GM21526 (cell line): ENCODE results near the gene MYBBP1A.

Experiments
- ATAC-seq: cut with Tn5 transposase; IDR thresholded peaks from one replicate; pipeline ENCODE4 v1.9.1; 2021; ENCODE audit warnings: moderate library complexity; ENCODE audit not compliant: unreplicated experiment, low FRiP score

MYBBP1A gene

DNA sequence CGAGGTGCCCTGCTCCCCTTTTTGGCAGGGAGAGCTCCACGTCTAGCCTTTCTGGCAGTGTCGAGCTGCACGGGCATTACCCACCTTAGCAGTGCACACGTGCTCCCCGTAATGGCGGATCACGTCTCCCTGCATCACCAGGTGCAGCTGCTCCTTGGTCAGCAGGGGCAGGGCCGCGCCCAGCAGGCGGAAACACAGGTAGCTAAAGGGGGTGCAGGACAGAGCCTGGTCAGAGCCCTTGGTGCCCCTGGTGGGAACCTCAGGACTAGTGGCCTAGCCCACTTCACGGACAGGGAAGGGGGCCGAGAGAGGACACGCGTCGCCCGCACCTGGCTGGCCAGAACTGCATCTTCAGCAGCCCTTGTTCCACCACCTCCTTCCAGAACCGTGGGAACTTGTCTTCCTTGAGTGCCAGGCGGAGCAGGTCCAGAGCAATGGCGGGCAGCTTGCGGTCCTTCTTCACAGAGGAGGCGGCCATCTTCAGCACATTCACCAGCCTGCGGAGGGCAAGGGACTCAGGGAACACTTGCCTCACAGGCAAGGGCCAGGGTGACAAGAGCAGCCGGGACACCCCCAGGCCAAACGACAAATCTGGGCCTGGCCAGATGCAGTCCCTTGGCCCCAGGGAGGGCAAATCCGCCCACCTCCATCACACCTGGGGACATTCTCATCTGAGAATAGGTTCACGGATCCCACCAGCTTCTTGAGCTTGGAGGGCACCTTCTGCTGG is 3.2 kb downstream of the MYBBP1A start:
- ATAC-seq = no peak

DNA sequence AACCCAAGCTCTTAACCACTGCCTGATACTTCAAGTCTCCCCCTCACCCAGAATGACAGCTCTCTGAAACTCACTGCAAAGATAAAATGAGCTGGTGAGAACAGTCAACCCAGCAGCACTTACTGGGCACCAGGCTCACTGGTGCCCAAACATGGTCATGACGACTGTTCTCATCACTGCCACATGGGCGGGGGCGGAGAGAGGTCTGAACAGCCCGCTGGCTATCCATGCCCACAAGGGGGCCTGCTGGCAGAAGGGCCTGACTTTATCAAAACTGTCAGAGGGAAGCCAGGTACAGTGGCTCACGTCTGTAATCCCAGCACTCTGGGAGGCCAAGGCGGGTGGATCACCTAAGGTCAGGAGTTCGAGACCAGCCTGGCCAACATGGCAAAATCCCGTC is 4.0 kb downstream of the MYBBP1A start:
- no peak for ATAC-seq

DNA sequence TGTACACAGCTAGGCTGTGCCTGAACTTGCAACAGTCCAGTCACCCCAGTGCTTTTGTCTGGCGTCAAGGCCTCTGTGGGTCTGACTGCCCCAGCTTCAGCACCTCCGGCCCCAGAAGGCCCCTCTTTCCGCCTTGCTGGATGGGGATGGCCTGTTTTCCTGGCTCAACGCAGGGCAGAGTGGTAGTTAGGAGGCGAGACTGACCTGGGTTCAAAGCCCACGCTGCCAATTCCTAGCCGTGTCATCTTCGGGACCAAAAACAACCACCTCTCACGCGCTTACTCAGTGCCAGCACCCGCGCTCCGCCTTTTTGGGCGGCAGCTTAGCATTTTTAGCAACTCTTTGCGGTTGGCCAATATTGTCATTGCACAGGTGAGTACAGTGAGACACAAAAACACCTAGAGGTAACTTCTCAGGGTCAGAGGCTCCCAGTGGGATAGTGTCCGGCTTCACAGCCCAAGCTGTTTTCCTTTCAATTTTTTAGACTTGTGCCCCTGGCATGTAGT is 4.6 kb downstream of the MYBBP1A start:
- ATAC-seq = no peak

DNA sequence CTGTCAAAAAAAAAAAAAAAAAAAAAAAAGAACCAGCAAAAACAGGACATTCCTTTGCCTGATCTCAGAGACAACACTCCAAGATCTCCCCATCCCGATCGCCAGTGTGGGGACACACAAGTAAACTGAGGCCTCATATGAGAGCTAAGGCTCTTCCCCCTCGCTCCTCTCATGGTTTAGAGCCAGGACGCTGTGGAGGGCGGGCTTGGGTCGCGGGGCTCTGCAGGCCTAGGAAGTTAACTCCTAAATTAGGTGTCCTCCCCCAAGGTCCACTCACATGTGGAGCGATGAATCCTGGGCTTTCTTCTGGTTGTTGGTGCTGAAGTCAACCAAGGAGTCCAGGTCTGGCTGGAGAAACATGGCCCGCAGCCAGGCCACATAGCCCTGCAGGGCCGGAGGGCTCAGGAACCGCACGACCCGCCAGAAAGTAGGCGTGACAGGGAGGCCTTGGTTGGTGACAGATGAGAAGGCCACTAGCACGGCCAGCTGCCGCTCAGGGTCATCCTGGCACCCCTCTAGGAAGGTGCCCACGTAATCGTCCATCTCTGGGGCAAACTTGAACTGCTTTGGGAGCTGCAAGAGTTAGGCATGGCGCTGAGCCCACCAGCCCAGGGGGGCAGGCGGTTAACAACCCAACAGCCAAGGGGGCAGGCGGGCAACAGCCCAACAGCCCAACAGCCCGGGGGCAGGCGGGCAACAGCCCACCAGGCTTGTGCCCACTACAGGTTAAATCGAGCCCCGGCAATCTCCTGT is 5.2 kb downstream of the MYBBP1A start:
- ATAC-seq = no peak

DNA sequence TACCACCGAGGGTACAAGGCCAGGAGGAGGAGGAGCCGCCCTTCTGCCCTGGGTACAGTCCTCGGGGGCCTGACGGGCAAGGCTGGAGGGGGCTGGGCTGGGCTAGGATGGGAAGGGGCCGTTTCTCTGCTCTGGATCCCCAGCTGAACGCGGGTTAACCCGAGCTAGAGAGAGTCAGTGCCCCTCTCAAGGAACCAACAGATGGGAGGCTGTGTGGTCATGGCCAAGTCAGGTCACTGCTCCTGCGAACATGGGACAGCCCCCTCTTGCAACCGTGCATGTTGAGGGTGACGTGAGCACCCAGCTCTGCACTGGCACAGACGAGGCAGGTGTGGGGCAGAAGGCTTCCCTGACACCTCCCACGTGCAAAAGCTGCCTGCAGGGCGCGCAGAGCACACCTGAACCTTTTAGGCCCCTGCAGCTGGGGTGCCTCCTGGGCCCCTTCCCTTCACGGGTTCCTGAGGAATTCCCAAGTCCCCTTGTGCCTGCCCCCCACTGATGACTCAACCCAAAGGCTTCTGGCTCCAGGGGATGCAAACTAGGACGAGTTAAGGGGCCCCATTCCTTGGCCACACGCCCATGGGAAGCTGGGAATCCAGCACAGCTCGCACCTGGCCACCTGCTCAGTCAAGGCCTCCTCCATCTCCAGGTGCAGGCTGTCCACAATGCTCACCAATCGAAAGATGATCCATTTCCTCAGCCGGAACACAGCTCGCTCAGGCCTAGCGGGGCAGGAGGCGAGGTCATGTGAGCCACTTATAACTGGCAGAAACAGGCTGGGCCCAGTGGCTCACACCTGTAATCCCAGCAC is 6.3 kb downstream of the MYBBP1A start:
- ATAC-seq = no peak

DNA sequence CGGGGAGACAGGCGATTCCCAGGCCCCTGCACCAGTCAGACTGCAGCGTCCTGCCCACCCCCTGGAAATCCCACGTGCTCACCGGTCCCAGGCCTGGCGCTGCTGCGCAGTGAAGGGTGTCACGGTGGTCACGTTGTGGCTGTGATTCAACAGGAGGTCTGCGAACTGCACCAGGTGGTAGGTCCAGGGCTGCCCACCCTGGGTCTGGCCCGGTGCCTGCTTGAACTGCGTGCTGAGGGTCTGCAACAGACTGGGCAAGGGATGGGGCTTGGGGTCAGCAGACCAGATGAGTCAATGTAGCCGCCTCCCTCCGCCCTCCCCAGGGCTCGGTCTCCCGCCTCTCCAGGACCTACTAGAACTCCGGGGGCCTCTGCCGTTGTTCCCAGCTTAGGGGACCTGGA is 7.1 kb downstream of the MYBBP1A start:
- ATAC-seq = no peak

DNA sequence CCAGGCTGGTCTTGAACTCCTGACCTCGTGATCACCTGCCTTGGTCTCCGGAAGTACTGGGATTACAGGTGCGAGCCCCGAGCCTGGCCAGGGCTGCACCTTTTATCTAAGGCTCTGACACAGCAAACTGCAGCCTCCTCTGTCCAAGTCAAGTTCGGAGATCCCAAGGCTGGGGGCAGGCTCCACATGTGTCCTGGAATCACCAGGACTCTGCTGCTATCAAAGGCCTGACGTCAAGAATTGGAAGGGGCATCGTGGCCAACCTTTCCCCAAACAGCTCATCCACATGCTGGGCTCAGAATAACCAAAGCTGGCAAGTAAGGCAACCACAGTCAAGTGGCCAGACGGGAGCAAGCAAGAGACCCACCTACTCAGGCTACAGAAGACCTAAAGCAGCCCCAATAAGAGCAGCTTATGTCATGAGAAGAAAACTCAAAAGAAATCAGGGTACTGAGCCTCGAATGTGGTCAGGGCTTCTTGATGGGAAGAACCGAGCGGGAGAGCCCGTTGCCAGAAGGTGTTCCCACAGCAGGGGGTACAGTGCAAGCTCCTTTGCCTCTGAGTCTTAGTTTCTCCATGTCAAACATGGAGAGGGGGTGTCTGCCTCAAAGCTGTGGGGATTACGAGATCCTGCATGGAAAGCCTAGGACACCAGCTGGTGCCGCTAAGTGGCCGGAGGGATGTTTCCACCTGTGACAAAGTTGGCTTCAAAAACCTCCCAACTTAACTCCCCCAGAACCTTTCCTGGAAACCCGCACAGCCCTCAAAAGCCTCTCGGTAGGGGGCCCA is 7.9 kb downstream of the MYBBP1A start:
- no peak for ATAC-seq

DNA sequence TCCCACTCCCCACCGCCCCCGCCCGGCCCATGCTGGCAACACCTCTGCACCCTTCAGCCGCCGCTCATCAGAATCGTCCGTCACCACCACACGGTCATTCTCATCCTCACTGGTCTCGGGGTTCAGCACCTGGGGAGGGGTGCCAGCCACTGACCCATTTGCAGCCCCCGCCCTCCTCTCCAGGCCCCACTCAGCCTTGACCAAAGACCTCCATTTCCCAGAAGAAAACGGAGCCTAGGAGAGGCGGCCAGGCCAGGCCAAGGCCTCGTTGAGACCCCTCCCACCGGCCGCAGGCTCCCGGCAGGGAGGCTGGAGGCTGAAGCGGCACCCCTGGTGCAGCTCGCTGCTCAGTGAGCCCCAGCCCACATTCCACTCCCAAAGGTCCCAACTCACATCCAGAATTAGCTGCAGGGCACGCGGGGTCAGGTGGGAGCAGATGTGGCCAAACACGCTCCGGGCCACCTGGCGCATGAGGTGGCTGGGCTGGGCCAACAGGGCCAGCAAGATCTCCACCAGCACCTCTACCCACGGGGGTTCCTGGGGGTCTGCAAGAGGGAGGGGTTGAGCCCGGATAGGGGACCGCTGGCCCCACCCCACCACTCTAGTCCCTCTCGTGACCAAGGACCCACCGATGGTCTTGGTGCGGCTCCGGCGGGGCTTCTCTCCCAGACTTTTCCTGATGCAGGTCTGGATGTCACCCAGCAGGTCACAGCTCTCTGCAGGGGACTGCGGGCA is 9.8 kb downstream of the MYBBP1A start:
- no peak for ATAC-seq

DNA sequence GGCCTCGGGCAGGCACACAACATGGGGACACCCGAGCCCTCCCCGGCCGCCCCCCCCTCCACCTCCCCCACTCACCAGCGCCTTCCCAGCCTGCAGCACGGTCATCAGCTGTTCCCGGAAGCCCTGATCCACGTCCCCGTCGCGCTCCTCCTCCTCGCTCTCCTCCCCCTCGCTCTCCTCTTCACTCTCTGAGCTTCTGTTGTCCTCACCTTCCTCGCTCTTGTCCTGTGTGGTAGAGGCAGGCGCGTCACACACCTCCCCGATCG is 10.3 kb downstream of the MYBBP1A start:
- ATAC-seq = no peak

DNA sequence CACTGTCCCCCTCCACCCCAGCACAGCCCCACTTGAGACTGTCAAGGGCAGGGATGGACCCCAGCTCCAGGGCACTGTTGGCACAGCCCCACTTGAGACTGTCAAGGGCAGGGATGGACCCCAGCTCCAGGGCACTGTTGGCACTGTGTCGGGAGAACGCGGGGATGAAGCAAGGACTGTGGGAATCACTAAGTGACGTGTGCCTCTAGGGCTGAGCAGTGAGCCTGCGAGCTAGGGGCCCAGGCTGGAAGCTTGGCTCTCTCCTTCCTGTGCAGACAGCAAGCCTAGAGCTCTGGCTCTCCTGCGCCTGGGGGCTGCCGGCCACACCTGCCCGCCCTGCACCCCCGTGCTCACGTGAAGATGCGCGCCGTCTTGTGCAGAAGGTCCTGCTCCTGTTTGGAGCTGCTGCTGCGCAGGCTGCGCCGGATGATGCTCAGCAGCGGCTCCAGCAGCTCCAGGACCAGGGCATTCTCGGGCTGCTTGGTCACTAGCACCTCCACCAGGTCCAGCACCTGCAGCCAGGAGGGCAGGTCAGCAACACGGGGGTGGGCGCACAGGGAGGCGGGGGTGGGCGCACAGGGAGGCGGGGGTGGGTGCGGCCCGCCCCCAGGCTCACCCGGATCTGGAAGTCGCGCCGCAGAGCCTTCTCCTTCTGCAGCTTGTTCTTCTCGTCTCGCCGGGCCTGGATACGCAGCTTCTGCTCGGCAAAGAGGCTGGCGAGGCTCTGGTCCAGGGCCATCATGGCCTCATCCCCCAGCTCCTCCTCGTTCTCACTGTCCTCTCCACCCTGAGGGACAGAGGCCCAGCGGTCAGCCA is 10.8 kb downstream of the MYBBP1A start:
- no peak for ATAC-seq

DNA sequence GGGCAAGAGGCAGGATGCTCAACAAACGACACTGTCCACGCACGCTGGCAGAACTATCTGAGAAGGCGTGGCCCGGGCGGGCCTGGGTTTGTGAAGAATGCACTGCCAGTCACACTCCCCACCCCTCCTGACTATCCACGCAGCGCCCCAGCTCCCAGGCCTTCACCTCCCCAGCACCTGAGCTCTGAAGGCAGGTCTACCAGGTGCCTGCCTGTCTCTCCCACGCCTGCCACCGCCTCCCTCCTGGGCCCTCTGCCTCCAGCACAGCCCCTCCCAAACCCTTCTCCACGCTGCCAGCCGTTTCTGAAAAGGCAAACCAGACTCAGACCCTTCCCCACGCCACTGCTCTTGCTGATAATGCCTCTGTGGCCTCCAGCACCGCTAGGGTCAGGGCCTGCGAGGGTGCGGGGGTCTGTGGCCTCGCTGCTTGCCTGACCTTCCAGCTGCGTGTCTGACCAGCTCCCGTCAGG is 11.6 kb downstream of the MYBBP1A start:
- no peak for ATAC-seq

DNA sequence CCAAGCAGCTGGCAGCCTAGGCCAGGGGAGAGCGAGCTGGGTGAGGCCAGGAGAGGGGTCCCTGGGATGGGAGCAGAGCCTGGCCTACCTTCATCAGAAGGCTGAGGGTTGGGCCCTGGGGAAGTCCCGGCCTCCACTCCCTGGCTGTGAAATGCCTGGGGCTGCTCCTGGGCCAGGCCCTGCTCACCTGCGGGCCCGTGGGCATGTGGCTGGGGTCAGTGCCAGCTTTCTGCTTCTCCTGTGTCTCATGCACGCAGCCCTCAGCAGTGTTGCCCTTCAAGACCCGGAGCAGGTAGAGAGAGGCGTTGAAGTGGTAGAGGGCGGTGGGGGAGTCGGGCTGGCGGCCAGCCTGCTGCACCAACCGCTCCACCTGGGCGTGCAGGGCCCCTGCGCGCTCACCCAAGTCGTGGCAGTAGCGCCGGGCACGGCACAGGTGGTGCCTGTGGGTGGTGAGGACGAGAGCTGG is 12.4 kb downstream of the MYBBP1A start:
- no peak for ATAC-seq

DNA sequence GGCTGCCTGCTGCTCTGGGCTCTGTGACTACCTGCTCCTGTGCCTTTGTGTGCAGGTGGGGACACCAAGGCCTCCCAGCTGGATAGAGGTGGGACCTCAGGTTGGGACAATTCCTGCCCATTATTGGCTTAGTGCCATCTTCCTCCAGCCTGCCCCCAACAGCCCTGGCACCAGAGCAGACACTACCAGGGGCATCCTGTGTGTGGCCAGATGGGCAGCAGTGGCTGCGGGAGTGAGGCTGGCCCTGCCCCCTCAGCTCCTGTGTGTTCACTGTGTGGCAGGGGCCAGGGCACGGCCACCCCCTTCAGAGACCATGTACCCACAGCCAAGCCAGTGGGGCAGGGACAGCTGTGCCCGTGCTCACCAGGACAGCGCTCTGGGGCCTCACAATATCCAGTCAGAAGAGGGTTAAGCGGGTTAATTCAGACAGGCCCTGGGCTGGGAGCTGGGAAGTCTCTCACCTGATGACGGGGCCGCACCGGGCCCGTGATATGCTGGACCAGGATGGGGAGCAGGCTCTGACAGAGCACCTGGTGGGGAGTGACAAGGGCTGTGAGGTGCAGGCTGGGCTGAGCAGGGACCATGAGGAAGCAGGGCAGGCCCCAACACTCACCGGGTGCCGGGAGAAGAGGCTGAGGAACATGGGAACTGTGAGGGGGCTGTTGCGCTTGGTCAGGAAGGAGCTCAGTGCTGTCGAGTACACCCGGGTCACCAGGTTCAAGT is 13.0 kb downstream of the MYBBP1A start:
- no peak for ATAC-seq

DNA sequence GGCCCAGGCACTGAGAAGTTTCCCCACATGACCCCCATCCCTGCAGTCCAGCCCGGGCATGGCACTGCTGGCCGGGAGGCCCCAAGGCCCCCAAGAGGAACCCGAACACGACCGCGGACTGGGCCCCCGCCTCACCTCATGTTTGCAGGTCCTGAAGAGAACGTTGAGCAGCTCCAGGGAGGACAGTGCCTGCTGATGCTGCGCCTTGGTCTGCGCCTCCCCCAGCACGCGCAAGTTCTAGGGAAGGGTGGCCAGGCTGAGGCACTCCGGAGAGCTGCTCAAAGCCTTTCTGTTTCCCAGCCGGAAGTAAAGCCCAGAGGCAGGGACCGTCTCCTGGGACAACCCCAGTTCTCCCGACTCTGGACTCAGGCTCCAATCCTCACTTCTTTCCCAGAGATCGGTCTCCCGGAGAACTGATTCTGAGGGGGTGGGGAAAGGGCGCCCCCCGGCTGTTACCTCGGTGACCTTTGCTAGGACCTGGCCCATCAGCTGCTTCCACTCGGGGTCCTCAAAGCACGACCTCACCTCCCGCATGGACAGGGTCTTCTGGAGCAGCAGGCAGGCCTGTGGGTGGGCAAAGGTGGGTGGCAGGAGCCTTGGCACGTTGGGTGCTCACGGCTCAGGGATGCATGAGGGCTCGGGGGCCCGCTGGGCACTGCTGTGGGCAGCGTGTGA is 13.7 kb downstream of the MYBBP1A start:
- no peak for ATAC-seq

DNA sequence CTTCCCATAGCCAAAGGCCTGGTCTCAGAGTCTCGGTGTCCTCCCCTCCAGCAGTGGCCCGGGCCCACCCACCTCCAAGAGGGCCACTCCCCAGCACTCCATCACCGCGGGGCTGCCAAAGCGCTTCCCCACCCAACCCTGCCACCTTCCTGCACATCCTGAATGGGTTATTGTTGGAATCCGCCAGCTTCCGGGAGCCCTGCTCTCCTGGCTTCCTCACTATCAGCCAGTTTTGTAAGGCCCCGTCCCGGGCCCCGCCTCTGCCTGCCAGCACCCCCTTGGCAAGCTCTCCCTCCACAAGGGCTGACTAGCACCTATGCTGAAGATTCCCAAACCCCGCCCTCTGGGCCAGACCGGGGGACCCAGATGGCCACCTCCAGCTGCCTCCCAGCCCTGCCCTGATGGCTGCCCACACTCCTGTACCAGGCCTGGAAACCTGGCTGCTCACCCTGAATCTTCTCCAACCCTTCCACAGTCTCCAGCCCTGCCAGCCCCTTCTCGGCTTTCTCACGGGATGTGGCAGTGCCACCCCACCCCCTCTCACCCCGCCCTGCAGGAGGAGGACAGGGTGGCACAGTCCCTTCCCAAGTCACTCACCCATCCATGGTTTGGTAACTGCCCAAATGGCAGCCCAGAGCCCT is 14.4 kb downstream of the MYBBP1A start:
- no peak for ATAC-seq

DNA sequence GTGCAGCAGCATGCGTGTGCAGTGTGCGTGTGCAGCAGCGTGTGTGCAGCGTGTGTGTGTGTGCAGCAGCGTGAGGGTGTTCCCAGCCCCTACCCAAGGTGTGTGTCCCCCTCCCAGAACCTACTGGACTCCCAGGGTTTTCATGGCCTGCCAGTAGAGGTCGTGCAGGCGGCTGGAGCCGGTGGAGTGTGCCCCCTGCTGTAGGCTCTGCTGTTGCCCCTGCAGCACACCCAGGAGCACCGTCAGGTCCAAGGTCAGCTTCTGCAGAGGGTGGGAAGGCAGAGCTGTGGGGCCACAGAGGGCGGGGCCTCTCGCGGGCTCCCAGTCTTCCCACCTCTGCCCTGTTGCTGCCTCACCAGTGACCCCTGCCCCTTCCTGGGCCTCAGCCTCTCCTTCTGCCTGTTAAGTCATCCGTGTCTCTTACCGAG is 14.9 kb downstream of the MYBBP1A start:
- ATAC-seq = no peak

DNA sequence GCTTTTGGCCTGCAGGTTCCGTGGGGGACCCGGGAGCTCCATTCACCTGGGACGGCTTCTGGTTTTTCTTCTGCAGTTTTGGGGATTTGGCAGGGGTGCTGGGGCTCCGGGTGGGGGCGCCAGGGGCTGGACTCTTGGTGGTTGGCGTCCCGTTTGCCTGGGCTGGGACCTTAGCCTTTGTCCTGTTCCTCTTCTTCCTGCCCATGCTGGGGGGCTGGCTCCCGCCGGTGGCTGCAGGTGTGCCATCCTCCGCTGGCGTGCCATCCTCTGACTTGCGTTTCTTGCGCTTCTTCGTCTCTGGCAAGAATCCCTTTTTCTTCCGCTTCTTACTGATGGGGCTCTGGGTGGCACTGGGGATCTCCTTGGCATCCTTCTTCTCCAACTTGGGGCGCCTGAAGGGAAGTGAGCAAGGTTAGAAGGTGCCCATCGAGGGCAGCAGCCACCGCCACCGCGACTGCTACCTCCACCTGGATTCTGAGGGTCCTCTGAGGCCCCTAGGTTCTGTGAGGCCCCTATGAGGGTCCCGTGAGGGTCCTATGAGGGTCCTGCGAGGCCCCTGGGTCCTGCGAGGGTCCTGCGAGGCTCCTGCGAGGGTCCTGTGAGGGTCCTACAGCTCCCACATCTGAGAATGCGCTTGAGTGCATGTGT is 15.5 kb downstream of the MYBBP1A start:
- ATAC-seq = no peak
